Upper lobe of right lung (tissue), 1 donor: Measurements from ENCODE around the gene GALNTL6. TPM values are rescaled to one million over a fixed set of nuclear protein-coding genes. Genes with fewer than 3 reads are reported as not detected.

Experiments
- ATAC-seq: fragments of 200-7000 bp; cut with Tn5 transposase; one replicate; pipeline ENCODE4 v1.9.1; 2020; ENCODE audit warnings: mild to moderate bottlenecking, moderate library complexity
- DNase-seq: peaks from one replicate; pipeline ENCODE4 v3.0.0-alpha.2; 2020
- H3K27ac ChIP-seq: fragments of 200-600 bp; one replicate; pipeline ENCODE4 v1.8.0; 2022
- H3K27me3 ChIP-seq: fragments of 200-600 bp; one replicate; pipeline ENCODE4 v1.8.0; 2022; ENCODE audit warnings: mild to moderate bottlenecking
- H3K36me3 ChIP-seq: fragments of 200-600 bp; one replicate; pipeline ENCODE4 v1.8.0; 2022
- H3K4me1 ChIP-seq: fragments of 200-600 bp; one replicate; pipeline ENCODE4 v1.8.0; 2022
- H3K4me3 ChIP-seq: fragments of 200-600 bp; one replicate; pipeline ENCODE4 v1.8.0; 2022; ENCODE audit warnings: mild to moderate bottlenecking
- H3K9me3 ChIP-seq: fragments of 200-600 bp; one replicate; pipeline ENCODE4 v1.8.0; 2022
- intact Hi-C: fragments of 100-400 bp; cut with DNase I; formaldehyde crosslinking; loops from one replicate; pipeline ENCODE4 v1.11.0; 2022
- total RNA-seq: library from RNA; stranded (reverse); fragmentation: NEBNext Ultra II Directional; extraction: Animal tissue kit (Norgen Biotek cat#: 25700); gene quantifications from one replicate; pipeline ENCODE4 v1.2.1, GENCODE V29; 2021
- TF ChIP-seq, protein P1 (sequence below): fragments of 200-600 bp; IDR thresholded peaks from one replicate; pipeline ENCODE4 v1.8.0; 2022; ENCODE audit warnings: antibody characterized with exemption
- donor health status: DM: no; HTN: yes; CAD: no; lungs with severe emphysema.

The GALNTL6 gene
- total RNA-seq, 1 donor from 2014 or later: 0.20 TPM

DNA sequence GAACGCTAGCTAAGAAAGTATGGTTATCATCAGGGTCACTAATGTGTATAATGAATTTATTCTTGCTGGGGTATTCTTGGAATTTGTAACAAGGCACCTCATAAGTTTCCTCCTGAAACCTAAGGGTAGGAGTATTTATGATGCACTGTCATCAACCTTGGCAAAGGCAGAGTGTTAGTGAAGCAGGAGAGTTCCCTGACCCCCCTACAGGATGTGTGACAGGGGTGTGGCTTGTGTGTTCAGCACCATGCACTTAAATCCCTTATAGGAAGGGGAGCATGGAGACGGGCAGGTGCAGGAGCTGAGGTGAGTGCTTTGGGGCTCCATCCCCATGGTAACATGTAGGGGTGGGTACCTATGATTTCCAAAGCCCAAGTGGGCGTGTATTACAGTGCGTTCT, 237.7 kb downstream of the GALNTL6 start:
- no peaks in the 10 kb centered on the region for H3K9me3 ChIP-seq
- TF ChIP-seq, protein P1, sequence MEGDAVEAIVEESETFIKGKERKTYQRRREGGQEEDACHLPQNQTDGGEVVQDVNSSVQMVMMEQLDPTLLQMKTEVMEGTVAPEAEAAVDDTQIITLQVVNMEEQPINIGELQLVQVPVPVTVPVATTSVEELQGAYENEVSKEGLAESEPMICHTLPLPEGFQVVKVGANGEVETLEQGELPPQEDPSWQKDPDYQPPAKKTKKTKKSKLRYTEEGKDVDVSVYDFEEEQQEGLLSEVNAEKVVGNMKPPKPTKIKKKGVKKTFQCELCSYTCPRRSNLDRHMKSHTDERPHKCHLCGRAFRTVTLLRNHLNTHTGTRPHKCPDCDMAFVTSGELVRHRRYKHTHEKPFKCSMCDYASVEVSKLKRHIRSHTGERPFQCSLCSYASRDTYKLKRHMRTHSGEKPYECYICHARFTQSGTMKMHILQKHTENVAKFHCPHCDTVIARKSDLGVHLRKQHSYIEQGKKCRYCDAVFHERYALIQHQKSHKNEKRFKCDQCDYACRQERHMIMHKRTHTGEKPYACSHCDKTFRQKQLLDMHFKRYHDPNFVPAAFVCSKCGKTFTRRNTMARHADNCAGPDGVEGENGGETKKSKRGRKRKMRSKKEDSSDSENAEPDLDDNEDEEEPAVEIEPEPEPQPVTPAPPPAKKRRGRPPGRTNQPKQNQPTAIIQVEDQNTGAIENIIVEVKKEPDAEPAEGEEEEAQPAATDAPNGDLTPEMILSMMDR: no peak
- DNase-seq: no peak
- no peaks in the 10 kb centered on the region for H3K36me3 ChIP-seq
- H3K27me3 ChIP-seq: no peaks in the 10 kb centered on the region
- no peak overlapping the region for H3K4me3 ChIP-seq
- H3K27ac ChIP-seq: no peak overlapping the region
- no peak for ATAC-seq
- no peaks in the 10 kb centered on the region for H3K4me1 ChIP-seq
- intact Hi-C loops: no loop called here

DNA sequence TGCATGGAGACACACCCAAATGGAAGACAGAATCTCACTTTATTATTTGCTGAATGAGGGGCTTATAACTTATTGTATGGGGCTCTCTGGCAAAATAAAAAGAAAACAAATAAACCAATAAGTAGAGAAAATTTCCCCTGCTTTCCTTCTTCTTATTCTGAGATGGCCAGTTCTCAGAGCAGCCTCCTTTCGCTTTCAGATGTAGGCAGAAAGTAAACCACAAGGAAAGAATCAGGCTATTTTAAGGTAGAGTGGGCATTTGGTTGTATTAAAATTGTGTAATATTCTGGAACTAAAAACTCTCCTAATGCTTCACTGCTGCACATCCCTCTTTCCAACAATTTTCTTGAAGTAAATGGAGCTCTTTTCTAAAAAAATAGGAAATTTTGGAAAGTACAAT, 241.8 kb downstream of the GALNTL6 start:
- DNase-seq (no peak), ATAC-seq (no peak)
- TF ChIP-seq, protein P1: no peak
- Histone ChIP-seq H3K9me3 (no peaks in the 10 kb centered on the region), H3K27me3 (no peaks in the 10 kb centered on the region), H3K4me1 (no peaks in the 10 kb centered on the region), H3K4me3 (no peak overlapping the region), H3K36me3 (no peaks in the 10 kb centered on the region), H3K27ac (no peak overlapping the region)
- intact Hi-C loops: no loop called here

DNA sequence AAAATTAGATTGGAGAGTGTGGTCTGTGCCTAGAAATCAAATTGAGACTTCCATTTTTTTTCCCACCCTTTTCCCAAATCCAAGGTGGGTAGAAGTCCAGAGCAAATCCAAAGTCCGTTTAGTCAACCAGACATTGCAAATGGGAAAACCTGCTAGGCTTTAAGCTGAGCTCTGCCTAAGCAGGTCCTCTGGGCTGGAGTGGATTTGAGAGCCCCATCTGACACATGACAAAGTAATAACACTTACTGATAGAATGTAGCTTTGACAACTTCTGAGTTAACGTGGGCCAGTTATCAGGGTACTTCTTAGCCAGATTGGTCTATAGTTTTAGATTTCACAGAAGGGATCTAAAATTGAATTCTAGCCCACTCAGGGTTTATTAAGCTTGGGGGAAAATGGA, 242.3 kb downstream of the GALNTL6 start:
- H3K9me3 ChIP-seq: no peaks in the 10 kb centered on the region
- TF ChIP-seq, protein P1: no peak
- H3K4me3 ChIP-seq: no peak overlapping the region
- no peaks in the 10 kb centered on the region for H3K36me3 ChIP-seq
- ATAC-seq: no peak
- no peak overlapping the region for H3K27ac ChIP-seq
- H3K27me3 ChIP-seq: no peaks in the 10 kb centered on the region
- intact Hi-C loops: no loop called here
- no peaks in the 10 kb centered on the region for H3K4me1 ChIP-seq
- no peak for DNase-seq

DNA sequence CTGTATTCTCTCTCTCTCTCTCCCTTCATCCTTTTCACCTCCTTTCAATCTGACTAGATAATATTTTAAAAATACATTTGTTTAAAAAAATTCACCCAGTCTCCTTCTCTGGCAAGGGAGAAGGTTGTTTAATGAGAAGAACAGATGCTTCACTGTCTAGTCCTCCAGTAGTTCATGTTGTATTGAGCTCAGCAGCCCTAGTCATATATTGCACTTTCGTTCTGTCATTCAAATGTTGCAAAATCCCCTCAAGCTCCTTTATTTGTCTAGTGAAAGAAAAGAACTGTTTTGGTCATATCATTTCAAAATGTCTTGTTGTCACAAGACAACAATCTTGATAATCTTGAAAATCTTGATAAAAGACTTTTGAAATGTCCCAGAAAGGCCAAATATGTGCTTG, 248.0 kb downstream of the GALNTL6 start:
- DNase-seq (no peak), ATAC-seq (no peak)
- TF ChIP-seq, protein P1: no peak
- H3K27ac ChIP-seq: no peak overlapping the region
- no peak overlapping the region for H3K4me3 ChIP-seq
- H3K27me3 ChIP-seq: no peaks in the 10 kb centered on the region
- H3K9me3 ChIP-seq: no peaks in the 10 kb centered on the region
- H3K4me1 ChIP-seq: no peaks in the 10 kb centered on the region
- no peaks in the 10 kb centered on the region for H3K36me3 ChIP-seq
- intact Hi-C loops: no loop called here

DNA sequence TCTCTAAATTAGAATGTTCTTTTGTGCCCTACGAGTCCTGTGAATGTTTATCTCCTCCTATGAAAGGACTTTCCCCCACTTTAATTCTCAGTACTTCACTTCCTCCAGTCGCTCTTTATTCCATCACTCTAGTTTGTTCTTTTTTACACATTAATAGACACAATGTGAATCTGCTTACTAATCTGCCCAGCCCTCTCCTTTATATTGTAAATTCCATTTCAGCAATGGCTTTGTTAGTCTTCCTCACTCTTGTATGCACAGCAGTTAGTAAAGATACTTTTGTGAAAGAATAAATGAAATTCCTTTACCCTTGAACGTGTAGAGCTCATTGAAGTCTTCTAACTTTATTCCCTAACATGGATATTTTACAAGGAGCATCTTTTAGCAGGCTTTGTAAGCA, 255.3 kb downstream of the GALNTL6 start:
- intact Hi-C loops: no loop called here
- TF ChIP-seq, protein P1: no peak
- no peak overlapping the region for H3K27ac ChIP-seq

DNA sequence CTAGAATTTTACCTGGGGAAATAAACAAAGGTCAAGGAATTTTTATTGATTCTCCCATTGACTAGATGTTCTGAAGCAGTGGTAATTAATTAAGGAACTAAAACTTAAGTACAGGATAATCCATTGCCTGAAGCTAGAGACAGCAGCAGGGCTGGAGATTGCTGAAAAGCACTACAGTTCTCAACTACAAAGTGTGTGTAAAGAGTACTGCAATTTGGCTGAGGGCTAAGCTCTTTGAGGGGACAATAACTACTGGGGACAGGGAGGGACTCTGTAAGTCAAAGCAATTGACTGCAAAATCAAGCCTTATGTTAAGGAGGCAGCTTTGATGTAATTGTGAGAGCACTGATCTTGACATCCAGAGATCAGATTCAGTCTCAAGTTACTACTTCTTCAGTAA, 260.4 kb downstream of the GALNTL6 start:
- Histone ChIP-seq H3K36me3 (no peaks in the 10 kb centered on the region), H3K27me3 (no peaks in the 10 kb centered on the region), H3K27ac (no peak overlapping the region), H3K9me3 (no peaks in the 10 kb centered on the region), H3K4me3 (no peak overlapping the region), H3K4me1 (no peaks in the 10 kb centered on the region)
- ATAC-seq (no peak), DNase-seq (no peak)
- TF ChIP-seq, protein P1: no peak
- intact Hi-C loops: no loop called here

More for the DNA sequence above, 255.3 kb downstream of the GALNTL6 start:
- Histone ChIP-seq H3K9me3 (no peaks in the 10 kb centered on the region), H3K27me3 (no peaks in the 10 kb centered on the region), H3K4me1 (no peaks in the 10 kb centered on the region), H3K4me3 (no peak overlapping the region), H3K36me3 (no peaks in the 10 kb centered on the region)
- ATAC-seq: no peak
- no peak for DNase-seq
